HepG2 (cell line): ENCODE measurements around the gene MMP24OS. TPM values are rescaled to one million over a fixed set of nuclear protein-coding genes. Genes with fewer than 3 reads are reported as not detected.
A peak's percentile ranks its signal among the peaks of the same experiment; 100 is the strongest.

Experiments used
- BORCS8-MEF2B ChIP-seq: sonication (generic); formaldehyde crosslinking; IDR thresholded peaks from 2 replicates; pipeline ENCODE4 v1.8.0; 2022; ENCODE audit warnings: mild to moderate bottlenecking, missing genetic modification reagents
- BRCA1 ChIP-seq: sonication (generic); formaldehyde crosslinking; IDR thresholded peaks from 2 replicates; pipeline ENCODE4 v1.4.0; 2020; ENCODE audit warnings: missing genetic modification reagents
- KLF11 ChIP-seq: IDR thresholded peaks from 2 replicates; pipeline ENCODE4 v1.6.1; 2016; ENCODE audit warnings: missing compliant biosample characterization
- MED13 ChIP-seq: sonication (generic); formaldehyde crosslinking; IDR thresholded peaks from 2 replicates; pipeline ENCODE4 v1.5.0; 2020; ENCODE audit warnings: missing genetic modification reagents
- MEF2D ChIP-seq: sonication (generic); formaldehyde crosslinking; IDR thresholded peaks from 2 replicates; pipeline ENCODE4 v1.5.1; 2020; ENCODE audit warnings: mild to moderate bottlenecking, missing genetic modification reagents
- NCOA5 ChIP-seq: sonication (generic); formaldehyde crosslinking; IDR thresholded peaks from 2 replicates; pipeline ENCODE4 v1.4.0; 2020; ENCODE audit warnings: missing genetic modification reagents
- SMARCC2 ChIP-seq: fragments of 450-650 bp; IDR thresholded peaks from 2 replicates; pipeline ENCODE4 v1.6.1; 2017; ENCODE audit warnings: antibody characterized with exemption, mild to moderate bottlenecking
- ZBTB7B ChIP-seq: sonication (generic); formaldehyde crosslinking; IDR thresholded peaks from 2 replicates; pipeline ENCODE4 v1.4.0; 2020; ENCODE audit warnings: missing genetic modification reagents
- ZC3H4 ChIP-seq: sonication (generic); formaldehyde crosslinking; IDR thresholded peaks from 2 replicates; pipeline ENCODE4 v1.4.0; 2020; ENCODE audit warnings: missing genetic modification reagents, borderline replicate concordance
- ZNF232 ChIP-seq: sonication (generic); formaldehyde crosslinking; IDR thresholded peaks from 2 replicates; pipeline ENCODE4 v1.4.0; 2020; ENCODE audit warnings: missing genetic modification reagents, borderline replicate concordance
- ZNF329 ChIP-seq: sonication (generic); formaldehyde crosslinking; IDR thresholded peaks from 2 replicates; pipeline ENCODE4 v1.9.0; 2021; ENCODE audit warnings: low read depth, mild to moderate bottlenecking, missing genetic modification reagents
- ZNF550 ChIP-seq: sonication (generic); formaldehyde crosslinking; IDR thresholded peaks from 2 replicates; pipeline ENCODE4 v1.4.0; 2020; ENCODE audit warnings: mild to moderate bottlenecking, missing genetic modification reagents, borderline replicate concordance
- ZNF563 ChIP-seq: sonication (generic); formaldehyde crosslinking; IDR thresholded peaks from 2 replicates; pipeline ENCODE4 v1.8.0; 2022; ENCODE audit warnings: mild to moderate bottlenecking, moderate library complexity, missing genetic modification reagents
- ZNF619 ChIP-seq: sonication (generic); formaldehyde crosslinking; IDR thresholded peaks from 2 replicates; pipeline ENCODE4 v1.4.0; 2020; ENCODE audit warnings: mild to moderate bottlenecking, missing genetic modification reagents
- ZNF660 ChIP-seq: sonication (generic); formaldehyde crosslinking; IDR thresholded peaks from 2 replicates; pipeline ENCODE4 v1.5.1; 2020; ENCODE audit warnings: mild to moderate bottlenecking, low read depth, missing genetic modification reagents, borderline replicate concordance
- ZNF773 ChIP-seq: sonication (generic); formaldehyde crosslinking; IDR thresholded peaks from 2 replicates; pipeline ENCODE4 v1.4.0; 2020; ENCODE audit warnings: missing genetic modification reagents, borderline replicate concordance
- ZNF878 ChIP-seq: sonication (generic); formaldehyde crosslinking; IDR thresholded peaks from 2 replicates; pipeline ENCODE4 v1.8.1; 2023; ENCODE audit warnings: mild to moderate bottlenecking, missing genetic modification reagents, moderate library complexity
- polyA plus RNA-seq, 8 experiments: library from polyadenylated mRNA; depleted of rRNA in 3 of 8; stranded (reverse) in 7 of 8; unstranded in 1 of 8; fragments of >200 nt; fragmentation: Illumina TruSeq in 4 of 8; extraction: Trizol in 4 of 8; gene quantifications; 2 replicates each; pipeline versions ENCODE4 v1.2.1 to v1.2.3, GENCODE V29; 2011 to 2016; ENCODE audit warnings: low read depth in 4 of 8, missing spikeins in 1 of 8, mixed read lengths in 1 of 8; ENCODE audit not compliant: insufficient read depth in 1 of 8
- total RNA-seq, 5 experiments: library from RNA; depleted of rRNA; stranded (reverse); fragments of >200 nt; fragmentation: Illumina TruSeq; extraction: Trizol; gene quantifications; 2 replicates each; pipeline ENCODE4 v1.2.3, GENCODE V29; 2016; ENCODE audit warnings: low read depth in 1 of 5
- TF ChIP-seq, protein P1 (sequence below): sonication (generic); formaldehyde crosslinking; IDR thresholded peaks from 2 replicates; pipeline ENCODE4 v1.5.0; 2020; ENCODE audit warnings: mild to moderate bottlenecking, missing genetic modification reagents, borderline replicate concordance
- TF ChIP-seq, protein P2 (sequence below): sonication (generic); formaldehyde crosslinking; conservative IDR thresholded peaks from 2 replicates; pipeline ENCODE4 v1.4.0; 2020; ENCODE audit warnings: mild to moderate bottlenecking, missing genetic modification reagents, moderate library complexity
- TF ChIP-seq, protein P3 (sequence below): sonication (generic); formaldehyde crosslinking; IDR thresholded peaks from 2 replicates; pipeline ENCODE4 v1.4.0; 2020; ENCODE audit warnings: mild to moderate bottlenecking, missing genetic modification reagents

MMP24OS gene
- total and polyA plus RNA-seq, 2 of the 13 experiments (the other 11 are each of a cell fraction or from before 2014, with no cell fraction given): 6.0 to 8.5 TPM

DNA sequence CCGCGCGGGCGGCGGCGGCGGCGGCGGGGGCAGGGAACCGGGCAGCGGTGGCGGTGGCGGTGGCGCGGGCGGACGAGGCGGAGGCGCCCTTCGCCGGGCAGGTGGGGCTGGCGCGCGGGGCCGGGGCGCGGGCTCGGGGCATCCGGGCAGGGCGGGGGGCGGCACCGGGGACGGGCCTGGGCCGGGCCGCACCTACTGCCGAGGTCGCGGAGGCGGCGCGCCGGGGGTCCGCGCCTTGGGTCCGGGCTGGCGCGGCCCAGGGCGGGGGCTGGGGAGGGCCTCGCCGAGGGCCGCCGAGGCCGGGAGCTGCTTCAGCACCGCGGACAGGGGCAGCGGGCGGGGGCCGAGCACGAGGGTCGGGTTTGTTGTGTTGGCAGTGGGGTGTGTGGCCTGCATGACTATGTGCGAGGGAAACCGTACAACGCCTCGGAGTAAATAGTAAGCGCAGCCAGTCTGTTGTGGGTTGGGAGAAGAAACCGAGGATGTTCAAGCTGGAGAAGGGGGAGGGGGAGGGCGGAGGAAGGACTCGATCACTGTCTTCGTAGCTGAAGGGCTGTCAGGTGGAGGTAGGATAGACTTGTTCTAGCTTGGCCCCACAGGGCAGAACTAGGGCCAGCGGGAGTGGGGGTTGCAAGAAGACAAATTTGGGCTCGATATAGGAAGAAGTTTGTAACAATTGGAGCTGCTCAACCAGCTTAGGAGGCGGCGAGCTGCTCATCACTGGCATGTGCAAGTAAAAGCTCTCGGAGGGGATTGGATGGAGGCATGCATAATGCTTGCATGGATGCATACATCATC is 50.8 kb downstream of the MMP24OS start (continued):
- TF ChIP-seq, protein P1, sequence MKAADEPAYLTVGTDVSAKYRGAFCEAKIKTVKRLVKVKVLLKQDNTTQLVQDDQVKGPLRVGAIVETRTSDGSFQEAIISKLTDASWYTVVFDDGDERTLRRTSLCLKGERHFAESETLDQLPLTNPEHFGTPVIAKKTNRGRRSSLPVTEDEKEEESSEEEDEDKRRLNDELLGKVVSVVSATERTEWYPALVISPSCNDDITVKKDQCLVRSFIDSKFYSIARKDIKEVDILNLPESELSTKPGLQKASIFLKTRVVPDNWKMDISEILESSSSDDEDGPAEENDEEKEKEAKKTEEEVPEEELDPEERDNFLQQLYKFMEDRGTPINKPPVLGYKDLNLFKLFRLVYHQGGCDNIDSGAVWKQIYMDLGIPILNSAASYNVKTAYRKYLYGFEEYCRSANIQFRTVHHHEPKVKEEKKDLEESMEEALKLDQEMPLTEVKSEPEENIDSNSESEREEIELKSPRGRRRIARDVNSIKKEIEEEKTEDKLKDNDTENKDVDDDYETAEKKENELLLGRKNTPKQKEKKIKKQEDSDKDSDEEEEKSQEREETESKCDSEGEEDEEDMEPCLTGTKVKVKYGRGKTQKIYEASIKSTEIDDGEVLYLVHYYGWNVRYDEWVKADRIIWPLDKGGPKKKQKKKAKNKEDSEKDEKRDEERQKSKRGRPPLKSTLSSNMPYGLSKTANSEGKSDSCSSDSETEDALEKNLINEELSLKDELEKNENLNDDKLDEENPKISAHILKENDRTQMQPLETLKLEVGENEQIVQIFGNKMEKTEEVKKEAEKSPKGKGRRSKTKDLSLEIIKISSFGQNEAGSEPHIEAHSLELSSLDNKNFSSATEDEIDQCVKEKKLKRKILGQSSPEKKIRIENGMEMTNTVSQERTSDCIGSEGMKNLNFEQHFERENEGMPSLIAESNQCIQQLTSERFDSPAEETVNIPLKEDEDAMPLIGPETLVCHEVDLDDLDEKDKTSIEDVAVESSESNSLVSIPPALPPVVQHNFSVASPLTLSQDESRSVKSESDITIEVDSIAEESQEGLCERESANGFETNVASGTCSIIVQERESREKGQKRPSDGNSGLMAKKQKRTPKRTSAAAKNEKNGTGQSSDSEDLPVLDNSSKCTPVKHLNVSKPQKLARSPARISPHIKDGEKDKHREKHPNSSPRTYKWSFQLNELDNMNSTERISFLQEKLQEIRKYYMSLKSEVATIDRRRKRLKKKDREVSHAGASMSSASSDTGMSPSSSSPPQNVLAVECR: peak; percentile 91
- TF ChIP-seq ZNF329 (CRISPR knock-in tag) (peak; percentile 88), SMARCC2 (no peak), BORCS8-MEF2B (peak; percentile 98), ZNF878 (CRISPR knock-in tag) (peak; percentile 61; the same call in 1 of the 2 replicates), ZNF619 (CRISPR knock-in tag) (no peak), NCOA5 (CRISPR knock-in tag) (no peak), MEF2D (CRISPR knock-in tag) (peak; percentile 79), ZNF550 (CRISPR knock-in tag) (peak; percentile 93; the same call in 1 of the 2 replicates), ZBTB7B (peak; percentile 88), ZNF232 (CRISPR knock-in tag) (peak; percentile 99), ZNF773 (peak; percentile 99), KLF11 (CRISPR knock-in tag) (peak; percentile 97), ZNF660 (0 out of 2 replicates have a peak, but pooled peaks have one; percentile 42), MED13 (peak; percentile 96), BRCA1 (CRISPR knock-in tag) (peak; percentile 99), ZC3H4 (CRISPR knock-in tag) (peak; percentile 42; the same call in 1 of the 2 replicates), ZNF563 (peak; percentile 99)
- TF ChIP-seq, protein P2, sequence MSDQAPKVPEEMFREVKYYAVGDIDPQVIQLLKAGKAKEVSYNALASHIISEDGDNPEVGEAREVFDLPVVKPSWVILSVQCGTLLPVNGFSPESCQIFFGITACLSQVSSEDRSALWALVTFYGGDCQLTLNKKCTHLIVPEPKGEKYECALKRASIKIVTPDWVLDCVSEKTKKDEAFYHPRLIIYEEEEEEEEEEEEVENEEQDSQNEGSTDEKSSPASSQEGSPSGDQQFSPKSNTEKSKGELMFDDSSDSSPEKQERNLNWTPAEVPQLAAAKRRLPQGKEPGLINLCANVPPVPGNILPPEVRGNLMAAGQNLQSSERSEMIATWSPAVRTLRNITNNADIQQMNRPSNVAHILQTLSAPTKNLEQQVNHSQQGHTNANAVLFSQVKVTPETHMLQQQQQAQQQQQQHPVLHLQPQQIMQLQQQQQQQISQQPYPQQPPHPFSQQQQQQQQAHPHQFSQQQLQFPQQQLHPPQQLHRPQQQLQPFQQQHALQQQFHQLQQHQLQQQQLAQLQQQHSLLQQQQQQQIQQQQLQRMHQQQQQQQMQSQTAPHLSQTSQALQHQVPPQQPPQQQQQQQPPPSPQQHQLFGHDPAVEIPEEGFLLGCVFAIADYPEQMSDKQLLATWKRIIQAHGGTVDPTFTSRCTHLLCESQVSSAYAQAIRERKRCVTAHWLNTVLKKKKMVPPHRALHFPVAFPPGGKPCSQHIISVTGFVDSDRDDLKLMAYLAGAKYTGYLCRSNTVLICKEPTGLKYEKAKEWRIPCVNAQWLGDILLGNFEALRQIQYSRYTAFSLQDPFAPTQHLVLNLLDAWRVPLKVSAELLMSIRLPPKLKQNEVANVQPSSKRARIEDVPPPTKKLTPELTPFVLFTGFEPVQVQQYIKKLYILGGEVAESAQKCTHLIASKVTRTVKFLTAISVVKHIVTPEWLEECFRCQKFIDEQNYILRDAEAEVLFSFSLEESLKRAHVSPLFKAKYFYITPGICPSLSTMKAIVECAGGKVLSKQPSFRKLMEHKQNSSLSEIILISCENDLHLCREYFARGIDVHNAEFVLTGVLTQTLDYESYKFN (CRISPR knock-in tag): peak; percentile 33; the same call in 1 of the 2 replicates
- TF ChIP-seq, protein P3, sequence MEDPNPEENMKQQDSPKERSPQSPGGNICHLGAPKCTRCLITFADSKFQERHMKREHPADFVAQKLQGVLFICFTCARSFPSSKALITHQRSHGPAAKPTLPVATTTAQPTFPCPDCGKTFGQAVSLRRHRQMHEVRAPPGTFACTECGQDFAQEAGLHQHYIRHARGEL (CRISPR knock-in tag): no peak
